ENCODE measurements around the gene PARD3B. TPM values are rescaled to one million over a fixed set of nuclear protein-coding genes. Genes with fewer than 3 reads are reported as not detected.

PARD3B gene
- total and polyA plus RNA-seq, 2 of the 4 experiments (the other 2 are of a cell fraction): 3.3 to 15.6 TPM

- ATAC-seq (ENCODE audit: low read depth): peak; percentile 84
- Histone ChIP-seq H3K9ac (ENCODE audit: low read depth, low read length) (peak overlapping the region; percentile 77), H2AK9ac (replicated peaks; ENCODE audit: low read depth, low read length, poor library complexity) (no peak overlapping the region), H3K27me3 (ENCODE audit: control insufficient read depth, insufficient read depth, low read length) (no peaks in the 10 kb centered on the region), H2BK5ac (ENCODE audit: low read depth, low read length, poor library complexity, severe bottlenecking) (peak overlapping the region; percentile 99), H3K4me3 (ENCODE audit: insufficient read depth, low read depth, low read length) (no peak overlapping the region; the same call in 1 of the 2 replicates), H4K91ac (ENCODE audit: insufficient read depth, low read depth, low read length) (peak overlapping the region; percentile 94), H3K79me1 (ENCODE audit: low read depth in 1 of 2, low read length in 2 of 2) (peaks cover 52 to 61% of the 10 kb centered on the region in 2 experiments), H3K56ac (ENCODE audit: extremely low read depth, insufficient read depth, low read length) (peak overlapping the region; percentile 59; the same call in 1 of the 2 replicates), H3K27ac (ENCODE audit: insufficient read depth, low read length) (peak overlapping the region; percentile 99), H3K23ac (ENCODE audit: low read depth, low read length) (peak overlapping the region; percentile 84), H3K18ac (ENCODE audit: low read depth, low read length) (peak overlapping the region; percentile 93), H2BK15ac (ENCODE audit: low read depth, low read length) (peak overlapping the region; percentile 81; the same call in 2 of the 3 replicates), H3K9me3 (ENCODE audit: control insufficient read depth, insufficient read depth, low read length) (no peaks in the 10 kb centered on the region), H4K5ac (ENCODE audit: low read depth, low read length) (peak overlapping the region; percentile 89), H3K9me1 (ENCODE audit: insufficient read depth, low read length) (peaks cover 3% of the 10 kb centered on the region; the same call in 1 of the 2 replicates), H3K4me2 (ENCODE audit: low read depth, low read length) (peak overlapping the region; percentile 75), H3K14ac (replicated peaks; ENCODE audit: low read depth, low read length) (peak overlapping the region; percentile 57), H4K20me1 (ENCODE audit: insufficient read depth, low read length) (no peaks in the 10 kb centered on the region), H3K36me3 (ENCODE audit: control insufficient read depth, insufficient read depth, low read length) (no peaks in the 10 kb centered on the region), H2AK5ac (ENCODE audit: low read depth, low read length) (peak overlapping the region; percentile 65; the same call in 1 of the 2 replicates), H2BK120ac (ENCODE audit: low read depth, low read length) (peak overlapping the region; percentile 96), H2AFZ (replicated peaks; ENCODE audit: low read length, poor library complexity) (no peak overlapping the region), H4K8ac (ENCODE audit: low read depth in 2 of 2, low read length in 2 of 2) (peak overlapping the region; percentile 84 to 85), H2BK20ac (ENCODE audit: low read depth, low read length) (peak overlapping the region; percentile 82), H3K4me1 (ENCODE audit: control insufficient read depth, insufficient read depth, low read length) (peaks cover 20% of the 10 kb centered on the region), H3K4ac (ENCODE audit: low read depth, low read length) (peak overlapping the region; percentile 91)
- TF ChIP-seq CEBPB (IDR thresholded peaks at IDR 0.05; ENCODE audit: low read depth, low read length) (no peak), MXI1 (IDR thresholded peaks at IDR 0.05; ENCODE audit: borderline replicate concordance, low read depth, low read length) (peak; percentile 93), USF2 (IDR thresholded peaks at IDR 0.05; ENCODE audit: low read depth, low read length) (peak; percentile 15; the same call in 1 of the 2 replicates)
- ChIA-PET CTCF (interaction anchor here (1.3 to 1.6 kb wide), 2 partner anchors 70 to 74 kb away, joined by 4 read pairs; no protein-coding TSS in a partner anchor), POLR2A (ENCODE audit: unreplicated experiment) (interaction anchor here (0.6 kb wide), 2 partner anchors 77 to 105 kb away, joined by 3 to 7 read pairs; no protein-coding TSS in a partner anchor)
- intact Hi-C loops (cut with micrococcal nuclease): loop anchor here (2.0 kb wide), 2 partner anchors 142 to 226 kb away; no protein-coding TSS in a partner anchor
- WGBS, 2 experiments (ENCODE audit: extremely low coverage in 2 of 2, insufficient read length in 1 of 2): no CpG with 5 or more reads among the region's 3 CpGs
- dilution Hi-C loops (cut with HindIII; ENCODE audit: low sequenced_read_pairs, unreplicated experiment): no loop called here
- in situ Hi-C loops (cut with MboI; ENCODE audit: low sequenced_read_pairs): loop anchor here (5.0 kb wide), 1 partner anchor 214 kb away; no protein-coding TSS in a partner anchor
- peak; percentile 96 for DNase-seq
- no TSS peak for BruUV-seq (replicated peaks)
These were observed 5.7 kb downstream of the PARD3B start for GRCh38 chr2:204550751-204551511.
